Melanocyte of skin (primary cell): ENCODE data around the gene MPRIP. TPM values are rescaled to one million over a fixed set of nuclear protein-coding genes. Genes with fewer than 3 reads are reported as not detected.

Experiments used
- small RNA-seq, 2 donors: library from RNA; depleted of rRNA; stranded (forward); fragments of <200 nt; gene quantifications; one replicate each; pipeline ENCODE3, GENCODE V24; 2012
- total RNA-seq, 2 donors: library from RNA; depleted of rRNA; stranded (reverse); fragments of >200 nt; gene quantifications; 2 replicates each; pipeline ENCODE4 v1.2.3, GENCODE V29; 2012

MPRIP gene, protein sequence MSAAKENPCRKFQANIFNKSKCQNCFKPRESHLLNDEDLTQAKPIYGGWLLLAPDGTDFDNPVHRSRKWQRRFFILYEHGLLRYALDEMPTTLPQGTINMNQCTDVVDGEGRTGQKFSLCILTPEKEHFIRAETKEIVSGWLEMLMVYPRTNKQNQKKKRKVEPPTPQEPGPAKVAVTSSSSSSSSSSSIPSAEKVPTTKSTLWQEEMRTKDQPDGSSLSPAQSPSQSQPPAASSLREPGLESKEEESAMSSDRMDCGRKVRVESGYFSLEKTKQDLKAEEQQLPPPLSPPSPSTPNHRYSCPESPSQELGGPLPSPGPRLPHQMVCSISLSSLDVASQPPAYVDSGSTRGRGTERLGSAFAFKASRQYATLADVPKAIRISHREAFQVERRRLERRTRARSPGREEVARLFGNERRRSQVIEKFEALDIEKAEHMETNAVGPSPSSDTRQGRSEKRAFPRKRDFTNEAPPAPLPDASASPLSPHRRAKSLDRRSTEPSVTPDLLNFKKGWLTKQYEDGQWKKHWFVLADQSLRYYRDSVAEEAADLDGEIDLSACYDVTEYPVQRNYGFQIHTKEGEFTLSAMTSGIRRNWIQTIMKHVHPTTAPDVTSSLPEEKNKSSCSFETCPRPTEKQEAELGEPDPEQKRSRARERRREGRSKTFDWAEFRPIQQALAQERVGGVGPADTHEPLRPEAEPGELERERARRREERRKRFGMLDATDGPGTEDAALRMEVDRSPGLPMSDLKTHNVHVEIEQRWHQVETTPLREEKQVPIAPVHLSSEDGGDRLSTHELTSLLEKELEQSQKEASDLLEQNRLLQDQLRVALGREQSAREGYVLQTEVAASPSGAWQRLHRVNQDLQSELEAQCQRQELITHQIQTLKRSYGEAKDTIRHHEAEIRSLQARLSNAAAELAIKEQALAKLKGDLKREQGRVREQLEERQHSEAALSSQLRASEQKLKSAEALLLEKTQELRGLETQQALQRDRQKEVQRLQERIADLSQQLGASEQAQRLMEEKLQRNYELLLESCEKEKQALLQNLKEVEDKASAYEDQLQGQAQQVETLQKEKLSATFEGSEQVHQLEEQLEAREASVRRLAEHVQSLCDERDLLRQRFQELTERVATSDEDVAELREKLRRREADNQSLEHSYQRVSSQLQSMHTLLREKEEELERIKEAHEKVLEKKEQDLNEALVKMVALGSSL (N-terminal part only)
- total RNA-seq: 10 to 100 TPM; 69.6 to 74.0 TPM

GRCh38 chr17:17042384-17042736 is at the start of gene MPRIP:
Gene MPRIP, plus strand, starts transcription at chr17:17042457. Its CDS starts 392 bp downstream, at chr17:17042849.

DNA sequence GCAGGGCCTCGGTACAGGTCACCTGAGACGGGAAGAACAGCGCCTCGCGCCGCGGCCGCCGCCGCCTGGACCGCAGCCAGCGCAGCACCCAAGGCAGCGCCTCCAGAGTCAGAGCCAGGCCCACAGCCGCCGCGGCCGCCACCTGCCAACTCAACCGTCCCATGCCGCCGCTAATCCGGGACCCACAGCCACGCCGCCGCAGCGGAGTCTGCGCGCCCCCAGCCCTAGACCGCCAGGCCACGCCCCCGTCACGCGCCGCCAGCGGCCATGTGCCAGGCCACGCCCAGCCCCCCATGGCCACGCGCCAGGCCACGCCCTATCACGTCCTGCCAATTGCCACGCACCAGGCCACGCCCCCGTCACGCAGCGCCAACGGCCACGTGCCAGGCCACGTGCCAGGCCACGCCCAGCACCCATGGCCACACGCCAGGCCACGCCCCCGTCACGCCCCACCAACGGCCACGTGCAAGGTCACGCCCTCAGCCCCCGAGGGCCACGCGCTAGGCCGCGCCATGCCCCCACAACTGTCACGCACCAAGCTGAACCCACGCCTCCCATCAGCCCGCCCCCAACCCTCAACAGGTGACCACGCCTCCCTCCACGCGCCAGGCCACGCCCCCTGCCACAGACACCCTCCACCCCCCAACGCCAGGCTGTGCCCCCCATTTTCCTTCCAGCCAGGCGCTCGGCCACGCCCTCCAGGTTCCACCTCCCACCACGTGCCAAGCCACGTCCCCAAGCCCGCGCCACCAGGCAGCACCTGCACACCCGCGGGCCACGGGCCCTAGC is 164.1 kb downstream of the MPRIP start, which contains the start of gene PLD6:
Gene PLD6, minus strand, starts transcription at position 210 of the 789 bp plus-strand sequence. Its CDS starts 47 bp downstream, at position 163.

DNA sequence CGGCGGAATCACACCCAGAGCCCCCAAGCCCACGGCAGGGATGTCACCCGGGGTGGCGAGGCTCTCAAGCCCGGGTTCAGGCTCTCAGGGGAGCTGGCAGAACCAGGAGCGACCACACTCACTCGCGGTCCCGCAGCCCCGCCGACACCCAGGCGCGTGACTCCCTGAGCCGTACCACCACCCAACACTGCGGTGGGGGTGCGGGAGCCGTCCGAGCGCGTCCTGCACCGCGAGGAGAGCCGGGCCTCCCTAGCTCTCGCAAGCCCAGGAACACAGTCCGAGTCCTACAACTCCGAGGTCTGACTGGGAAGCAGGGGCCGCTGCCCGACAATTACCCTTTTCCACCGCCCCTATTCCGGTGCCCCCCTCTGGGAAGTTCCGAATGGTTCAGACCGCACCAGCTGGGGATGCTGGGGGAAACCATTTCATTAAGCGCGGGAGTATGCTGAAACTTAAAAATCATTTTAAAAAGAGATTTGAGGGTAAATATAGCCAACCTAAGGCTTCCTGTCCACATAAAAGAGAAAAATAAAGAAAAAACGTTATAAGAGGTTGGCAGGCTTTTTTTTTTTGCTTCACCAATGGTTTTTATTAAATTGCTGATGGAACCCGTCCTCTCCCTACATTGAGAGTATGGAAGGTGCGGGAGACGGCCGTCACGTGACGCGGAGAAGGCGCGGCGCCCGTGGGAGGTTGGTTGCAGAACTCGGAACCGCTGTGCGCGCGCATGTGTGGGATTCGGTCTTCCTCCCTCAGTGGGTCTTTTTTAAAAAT is 195.0 kb downstream of the MPRIP start, which contains the start of gene FLCN:
Gene FLCN, minus strand, starts transcription at position 143 of the 774 bp plus-strand sequence. CDS start 9,031 bp downstream, outside the sequence.

Small RNA genes lying within 50 kb of the gene (small RNA-seq; reads per million reads assigned to genes)
- 0 reads per million in 2 donors for gene RNU6-767P

Other genes starting within 250 kb of the MPRIP start
- not detected for gene TNFRSF13B, start 70.3 kb upstream of the MPRIP start, total RNA-seq
- 1 to 10 TPM; 2.1 to 5.0 TPM for gene PLD6, start 163.9 kb downstream of the MPRIP start, total RNA-seq
- gene FLCN, start 194.7 kb downstream of the MPRIP start, total RNA-seq: 10 to 100 TPM; 53.9 to 64.7 TPM
- gene COPS3, start 238.8 kb downstream of the MPRIP start, total RNA-seq: 10 to 100 TPM; 63.7 to 87.2 TPM